Panc1 (cell line): ENCODE measurements around the gene SULT1A4. TPM values are rescaled to one million over a fixed set of nuclear protein-coding genes. Genes with fewer than 3 reads are reported as not detected.
A peak's percentile ranks its signal among the peaks of the same experiment; 100 is the strongest.
"Not testable (repeated sequence)": the region's sequence is repeated elsewhere in the genome, so short reads cannot be mapped to it uniquely, and the experiment has no call there.

Experiments
- ATAC-seq: fragments of 200-7000 bp; cut with Tn5 transposase; 2 replicates; pipeline ENCODE4 v1.9.1; 2020; ENCODE audit warnings: mild to moderate bottlenecking, moderate library complexity
- Bru-seq: library from RNA; stranded (reverse); fragments of 400-500 nt; gene quantifications from one replicate; lab custom pipeline; 2021; lab: Mats Ljungman, UMichigan
- BruChase-seq, 2 experiments: library from RNA; stranded (reverse); fragments of 400-500 nt; gene quantifications; one replicate each; lab custom pipeline; 2021; lab: Mats Ljungman, UMichigan
- BruUV-seq: library from RNA; stranded (reverse); fragments of 400-500 nt; replicated peaks from 2 replicates; lab custom pipeline; 2021; lab: Mats Ljungman, UMichigan
- CTCF ChIA-PET: fragments of 300-600 bp; sonication (Branson Sonifier 250); formaldehyde crosslinking; loops from one replicate; lab custom pipeline; 2022; ENCODE audit warnings: antibody characterized with exemption; lab: Charles Lee
- POLR2A ChIA-PET: fragments of 300-600 bp; sonication (Branson Sonifier 250); formaldehyde crosslinking; loops from one replicate; lab custom pipeline; 2022; ENCODE audit warnings: antibody characterized with exemption; lab: Charles Lee
- DNase-seq: peaks from one replicate; pipeline ENCODE4 v3.0.0-alpha.2; 2010; ENCODE audit warnings: low read depth, low spot score
- H3K27ac ChIP-seq: 2 replicates; pipeline ENCODE4 v1.5.1; 2011; ENCODE audit warnings: mild to moderate bottlenecking, low read length, inconsistent platforms
- H3K27me3 ChIP-seq: fragments of 200-500 bp; sonication (Bioruptor generic); 2 replicates; pipeline ENCODE4 v1.6.0; 2014; ENCODE audit warnings: low read length, inconsistent platforms; ENCODE audit not compliant: control insufficient read depth, insufficient read depth
- H3K36me3 ChIP-seq: fragments of 200-500 bp; sonication (Bioruptor generic); 2 replicates; pipeline ENCODE4 v1.5.1; 2014; ENCODE audit warnings: inconsistent platforms, mild to moderate bottlenecking, low read length, moderate library complexity; ENCODE audit not compliant: control insufficient read depth, insufficient read depth
- H3K4me1 ChIP-seq: 2 replicates; pipeline ENCODE4 v1.5.1; 2011; ENCODE audit warnings: inconsistent platforms, mild to moderate bottlenecking, low read length, moderate library complexity; ENCODE audit not compliant: control insufficient read depth, insufficient read depth
- H3K4me3 ChIP-seq, 2 experiments: 2 replicates each; pipeline ENCODE4 v1.5.1; 2011 to 2012; ENCODE audit warnings: low read depth in 2 of 2, low read length in 2 of 2, mild to moderate bottlenecking in 2 of 2, inconsistent platforms in 1 of 2, moderate library complexity in 1 of 2
- H3K9me3 ChIP-seq: fragments of 200-500 bp; sonication (Bioruptor generic); 2 replicates; pipeline ENCODE4 v1.5.1; 2014; ENCODE audit warnings: low read depth, mild to moderate bottlenecking, inconsistent platforms, low read length, moderate library complexity; ENCODE audit not compliant: control insufficient read depth, insufficient read depth
- in situ Hi-C: cut with HindIII; loops from 2 replicates; pipeline ENCODE4 v1.10.0; 2016; ENCODE audit warnings: low sequenced_read_pairs, low pct_unique_long_range_greater_than_20kb
- intact Hi-C: fragments of 100-400 bp; cut with micrococcal nuclease; formaldehyde crosslinking; loops from one replicate; pipeline ENCODE4 v1.10.0; 2022; ENCODE audit not compliant: unreplicated experiment
- long read RNA-seq: library from polyadenylated mRNA; unstranded; transcript quantifications from one replicate; pipeline ENCODE4 v2.0.0, GENCODE V29; 2021; ENCODE audit not compliant: unreplicated experiment
- polyA plus RNA-seq: library from polyadenylated mRNA; unstranded; fragments of >200 nt; gene quantifications from one replicate; pipeline ENCODE4 v1.2.1, GENCODE V29; 2012; ENCODE audit warnings: missing spikeins; ENCODE audit not compliant: insufficient read length
- total RNA-seq: library from RNA; stranded (reverse); gene quantifications from one replicate; pipeline ENCODE4 v1.2.1, GENCODE V29; 2021; ENCODE audit not compliant: unreplicated experiment

SULT1A4 gene
- total RNA-seq, result 1.2 TPM
- polyA plus RNA-seq, result 6.9 TPM
- percentile 9 among the genes with signal in this experiment for Bru-seq, nascent RNA
- percentile 21 among the genes with signal in this experiment for BruChase-seq, experiment 1, labeled RNA remaining after a 2-hour chase
- BruChase-seq, experiment 2, labeled RNA remaining after a 6-hour chase, result not detected
- long read RNA-seq, partial matches to known transcripts, result 0 of 3 reads
- long read RNA-seq, other reads (novel, unspliced or antisense), result 3 of 3 reads

DNA sequence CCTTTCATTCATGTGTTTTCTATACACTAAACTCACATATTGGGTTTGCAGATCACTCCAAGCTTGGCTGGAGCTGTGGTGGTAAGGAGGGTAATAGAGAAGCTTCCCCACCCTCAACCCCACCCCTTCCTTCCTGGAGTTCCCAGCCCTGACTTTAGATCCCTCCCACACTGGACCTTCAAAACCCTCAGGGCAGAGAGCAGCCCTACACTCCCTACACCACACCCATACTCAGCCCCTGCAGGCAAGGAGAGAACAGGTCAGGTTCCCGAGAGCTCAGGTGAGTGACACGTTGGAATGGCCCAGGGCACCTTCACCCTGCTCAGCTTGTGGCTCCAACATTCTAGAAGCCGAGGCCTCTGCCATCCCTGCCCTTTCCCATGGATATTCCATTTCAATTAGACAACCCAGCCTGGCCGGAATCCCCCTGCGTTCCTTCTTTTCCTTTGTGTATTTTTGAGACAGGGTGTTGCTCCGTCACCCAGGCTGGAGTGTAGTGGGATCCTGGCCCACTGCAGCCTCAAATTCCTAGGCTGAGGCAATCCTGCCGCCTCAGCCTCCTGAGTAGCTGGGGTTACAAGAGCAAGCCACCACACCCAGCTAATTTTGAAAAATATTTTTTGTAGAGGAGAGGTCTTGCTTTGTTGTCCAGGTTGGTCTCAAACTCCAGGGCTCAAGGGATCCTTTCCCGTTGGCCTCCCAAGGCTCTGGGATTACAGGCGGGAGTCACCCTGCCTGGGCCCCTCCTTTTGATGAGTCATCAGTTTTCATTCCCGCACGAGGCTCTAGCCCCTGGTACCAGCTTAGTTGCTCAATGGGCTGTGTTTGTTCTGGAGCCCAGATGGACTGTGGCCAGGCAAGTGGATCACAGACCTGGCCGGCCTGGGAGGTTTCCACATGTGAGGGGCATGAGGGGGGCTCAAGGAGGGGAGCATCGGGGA is at the start of gene SULT1A4:
TSS of gene SULT1A4 (plus strand) at position 208 of the 941 bp plus-strand sequence. CDS start 1,473 bp downstream, outside the sequence.
- BruUV-seq, H3K4me1 ChIP-seq, H3K27ac ChIP-seq, H3K9me3 ChIP-seq, H3K36me3 ChIP-seq, CTCF ChIA-PET, in situ Hi-C loops, H3K27me3 ChIP-seq, intact Hi-C loops, H3K4me3 ChIP-seq, DNase-seq, POLR2A ChIA-PET: not testable (repeated sequence)
- peak; percentile 46 for ATAC-seq

DNA sequence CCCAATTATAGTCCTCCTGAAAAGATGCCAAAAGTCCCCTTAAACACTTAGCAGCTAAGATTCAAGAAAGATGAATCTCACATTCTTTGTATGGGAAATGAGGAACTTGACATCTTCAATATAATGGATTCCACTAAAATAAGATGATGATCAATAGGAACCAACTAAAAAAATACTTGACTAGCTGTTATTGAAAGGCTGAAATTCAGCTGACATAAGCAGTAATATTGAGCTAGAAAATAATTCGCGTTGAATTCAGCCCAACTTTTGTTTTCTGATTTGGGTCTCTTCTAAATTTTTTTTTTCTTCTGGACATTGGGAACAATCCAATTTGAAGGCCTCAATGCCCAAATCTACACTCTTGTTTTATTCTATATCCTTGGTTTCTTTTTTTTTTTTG is 36.1 kb upstream of the SULT1A4 start:
- BruUV-seq, in situ Hi-C loops, H3K4me3 ChIP-seq, ATAC-seq, H3K27ac ChIP-seq, H3K27me3 ChIP-seq, H3K36me3 ChIP-seq, CTCF ChIA-PET, DNase-seq, intact Hi-C loops, POLR2A ChIA-PET, H3K9me3 ChIP-seq, H3K4me1 ChIP-seq: not testable (repeated sequence)

DNA sequence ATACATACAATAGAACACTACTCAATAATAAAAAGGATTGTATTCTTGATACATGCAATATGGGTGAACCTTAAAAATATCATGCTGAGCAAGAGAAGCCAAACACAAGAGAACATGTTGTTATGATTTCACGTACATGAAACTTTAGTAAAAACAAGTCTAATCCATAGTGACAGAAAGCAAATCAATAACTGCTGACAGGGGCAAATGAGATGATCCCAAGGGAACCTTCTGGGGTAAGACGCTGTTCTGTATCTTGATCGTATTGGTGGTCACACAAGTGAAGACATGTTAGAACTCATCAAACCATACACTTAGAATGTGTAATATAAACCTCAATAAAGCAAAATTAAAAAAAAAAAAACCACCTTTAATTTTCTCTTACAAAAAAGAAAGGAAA is 34.3 kb upstream of the SULT1A4 start:
- POLR2A ChIA-PET, H3K27ac ChIP-seq, H3K9me3 ChIP-seq, H3K36me3 ChIP-seq, H3K4me3 ChIP-seq, CTCF ChIA-PET, DNase-seq, BruUV-seq, intact Hi-C loops, H3K4me1 ChIP-seq, in situ Hi-C loops, ATAC-seq, H3K27me3 ChIP-seq: not testable (repeated sequence)

DNA sequence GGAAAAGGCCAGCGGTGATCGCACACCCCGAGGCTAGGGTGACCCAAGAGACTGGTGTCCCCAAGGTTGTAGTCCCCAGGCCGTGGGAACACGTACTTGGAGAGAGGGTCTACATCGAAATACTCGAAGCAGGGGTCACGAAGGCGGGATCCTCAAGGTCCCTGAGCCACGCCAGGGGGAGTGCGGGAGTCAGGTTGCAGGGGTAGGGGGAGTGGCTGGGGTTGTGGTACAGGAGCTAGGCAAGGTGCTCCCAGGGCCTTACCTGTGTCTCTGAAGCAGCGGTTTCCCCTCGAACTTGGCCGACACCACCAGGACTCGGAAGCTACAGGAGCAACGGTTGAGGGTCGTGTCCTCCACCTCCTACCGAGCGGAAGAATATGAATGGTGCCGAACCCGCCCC is 6.0 kb upstream of the SULT1A4 start:
- CTCF ChIA-PET, POLR2A ChIA-PET, H3K4me3 ChIP-seq, H3K9me3 ChIP-seq, H3K27me3 ChIP-seq, H3K36me3 ChIP-seq, intact Hi-C loops, H3K27ac ChIP-seq, H3K4me1 ChIP-seq, in situ Hi-C loops, BruUV-seq, DNase-seq: not testable (repeated sequence)
- peak; percentile 59 for ATAC-seq

DNA sequence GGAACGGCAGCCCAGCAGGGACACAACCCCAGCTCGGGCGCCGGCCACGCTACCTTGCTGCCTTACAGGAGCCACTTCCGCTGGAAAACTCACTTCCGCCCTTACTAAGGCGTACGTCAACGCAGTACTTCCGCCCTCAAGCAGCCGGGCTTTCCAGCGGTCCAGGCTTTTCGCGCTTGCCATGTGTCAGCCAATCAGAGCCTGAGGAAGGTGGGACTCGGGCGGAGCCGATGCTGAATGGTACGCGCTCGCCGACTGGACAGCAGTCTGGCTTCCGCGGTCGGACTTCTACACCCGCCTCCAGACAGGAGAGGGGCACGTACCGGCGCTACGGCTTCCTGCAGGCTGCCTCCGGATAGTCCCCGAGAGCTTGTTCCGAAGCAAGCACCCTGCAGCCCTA is 5.4 kb upstream of the SULT1A4 start, which contains the start of the genes BOLA2 and SLX1B:
TSS of gene BOLA2 (minus strand) at position 83 of the 400 bp plus-strand sequence. CDS start 98 bp downstream, outside the sequence.
TSS of gene SLX1B (plus strand) at position 265 of the 400 bp plus-strand sequence.
- BruUV-seq, POLR2A ChIA-PET, H3K36me3 ChIP-seq, DNase-seq, H3K9me3 ChIP-seq, H3K27ac ChIP-seq, H3K4me3 ChIP-seq, in situ Hi-C loops, intact Hi-C loops, H3K4me1 ChIP-seq, H3K27me3 ChIP-seq, CTCF ChIA-PET: not testable (repeated sequence)
- ATAC-seq, result peak; percentile 94

DNA sequence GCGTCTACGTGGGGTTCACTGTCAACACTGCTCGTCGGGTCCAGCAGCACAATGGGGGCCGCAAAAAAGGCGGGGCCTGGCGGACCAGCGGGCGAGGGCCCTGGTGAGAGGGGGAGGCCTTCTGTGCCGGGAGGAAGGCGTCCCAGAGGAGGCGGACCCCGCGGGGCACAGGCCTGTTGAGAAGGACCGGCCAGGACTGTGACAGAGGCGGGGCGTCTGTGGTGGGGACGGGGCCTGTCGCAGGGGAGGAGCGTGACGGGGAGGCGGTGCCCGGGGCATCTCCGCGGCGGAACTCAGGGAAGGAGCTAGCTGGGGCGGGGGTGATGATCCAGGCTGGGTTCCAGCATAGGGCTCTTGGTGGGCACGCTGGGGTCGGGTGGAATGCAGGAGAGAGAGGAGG is 4.9 kb upstream of the SULT1A4 start:
- H3K36me3 ChIP-seq, intact Hi-C loops, CTCF ChIA-PET, H3K27me3 ChIP-seq, H3K4me3 ChIP-seq, H3K27ac ChIP-seq, DNase-seq, POLR2A ChIA-PET, BruUV-seq, H3K4me1 ChIP-seq, H3K9me3 ChIP-seq, in situ Hi-C loops: not testable (repeated sequence)
- peak; percentile 84 for ATAC-seq

DNA sequence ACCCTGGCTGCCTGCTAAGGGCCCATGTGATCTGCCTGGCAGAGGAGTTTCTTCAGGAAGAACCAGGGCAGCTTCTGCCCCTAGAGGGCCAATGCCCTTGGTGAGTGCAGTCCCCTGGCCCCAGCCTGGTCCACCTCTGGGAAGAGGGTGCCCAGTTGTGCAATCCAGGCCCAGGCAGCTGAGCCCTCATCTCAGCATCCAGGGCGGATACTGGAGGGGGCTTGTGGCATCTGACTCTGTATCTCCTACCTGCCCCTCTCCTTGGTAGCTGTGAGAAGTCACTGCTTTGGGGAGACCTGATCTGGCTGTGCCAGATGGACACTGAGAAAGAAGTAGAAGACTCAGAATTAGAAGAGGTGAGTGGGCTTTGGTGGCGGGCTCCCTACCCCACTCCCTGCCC is 2.1 kb upstream of the SULT1A4 start:
- H3K27me3 ChIP-seq, H3K9me3 ChIP-seq, CTCF ChIA-PET, BruUV-seq, H3K4me1 ChIP-seq, intact Hi-C loops, H3K36me3 ChIP-seq, POLR2A ChIA-PET, in situ Hi-C loops, ATAC-seq, H3K4me3 ChIP-seq, DNase-seq, H3K27ac ChIP-seq: not testable (repeated sequence)
